ENCODE measurements around the gene ELFN1. TPM values are rescaled to one million over a fixed set of nuclear protein-coding genes. Genes with fewer than 3 reads are reported as not detected.

The ELFN1 gene
- total and polyA plus RNA-seq, 10 of the 15 experiments (the other 5 are each of a cell fraction or from before 2014, with no cell fraction given), result 0.04 TPM; not detected in 9

DNA sequence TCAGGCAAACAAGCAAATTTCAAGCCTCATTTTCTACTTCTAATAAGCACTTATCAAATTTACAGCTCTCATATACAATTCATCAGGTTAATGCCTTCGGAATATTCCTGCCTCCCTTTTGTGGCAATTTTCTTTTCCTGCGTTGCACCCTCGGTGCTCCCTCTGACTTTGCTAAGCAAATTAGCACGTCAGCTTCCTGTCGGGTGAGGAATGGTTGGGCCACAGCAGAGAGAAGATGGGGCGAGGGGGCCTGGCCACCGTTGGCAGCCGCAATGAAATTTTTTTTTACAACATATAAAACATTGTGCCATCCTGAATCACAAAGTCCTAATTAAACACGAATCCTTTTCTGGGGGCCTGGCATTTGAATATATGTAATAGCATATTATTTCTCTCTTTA is 28.1 kb downstream of the ELFN1 start:
- no TSS peak for BruUV-seq (replicated peaks)
- DNase-seq (ENCODE audit: low read depth, low spot score), result no peak
- Histone ChIP-seq H3K9ac (ENCODE audit: control insufficient read depth, insufficient read depth, low read length) (no peak overlapping the region), H3K4me1 (ENCODE audit: control insufficient read depth, insufficient read depth, low read length) (no peaks in the 10 kb centered on the region), H3K4me2 (ENCODE audit: control insufficient read depth, insufficient read depth) (no peak overlapping the region), H2AFZ (ENCODE audit: control insufficient read depth, low read depth, low read length) (no peak overlapping the region), H3K36me3 (ENCODE audit: control insufficient read depth in 2 of 2, insufficient read depth in 2 of 2, low read length in 1 of 2) (no peaks in the 10 kb centered on the region), H3K27ac (ENCODE audit: control insufficient read depth, insufficient read depth) (no peak overlapping the region), H3K4me3 (no peak overlapping the region), H4K20me1 (ENCODE audit: control insufficient read depth, insufficient read depth) (no peaks in the 10 kb centered on the region), H3K9me3 (replicated peaks; ENCODE audit: control insufficient read depth, insufficient read depth, low read length) (no peaks in the 10 kb centered on the region), H3K27me3 (replicated peaks in 1 of 2; ENCODE audit: control insufficient read depth in 2 of 2, insufficient read depth in 2 of 2, low read length in 1 of 2) (no peaks in the 10 kb centered on the region), H3K79me2 (ENCODE audit: control insufficient read depth, insufficient read depth, low read length) (no peaks in the 10 kb centered on the region)
- FAIRE-seq, result no peak
- RAD21 ChIA-PET (ENCODE audit: unreplicated experiment), result no interaction called here
- whole genome bisulfite sequencing (ENCODE audit: insufficient coverage, insufficient replicate concordance, low lambda C conversion rate, missing lambda C conversion rate), result 3% methylated on average over 9 of the region's 9 CpGs
- POLR2A ChIA-PET, result no interaction called here
- intact Hi-C loops (cut with micrococcal nuclease; ENCODE audit: unreplicated experiment) (no loop called here), in situ Hi-C loops (cut with MboI) (no loop called here)
- CTCF ChIA-PET, result interaction anchor here (0.6 kb wide), 1 partner anchor 641 kb away, joined by 3 read pairs; no protein-coding TSS in a partner anchor
- TF ChIP-seq NR2C1 (IDR thresholded peaks at IDR 0.05), result no peak
- no peak for TF ChIP-seq RELA (IDR thresholded peaks at IDR 0.05; ENCODE audit: borderline replicate concordance, partially characterized antibody)
- TF ChIP-seq RUNX3 (IDR thresholded peaks at IDR 0.05; ENCODE audit: low read length), result no peak
- no peak for TF ChIP-seq DPF2 (IDR thresholded peaks at IDR 0.05)
- no peak for TF ChIP-seq CBX3 (IDR thresholded peaks at IDR 0.05; ENCODE audit: borderline replicate concordance, low read depth)
- TF ChIP-seq STAT1 (conservative IDR thresholded peaks at IDR 0.05), result no peak
- TF ChIP-seq IKZF1 (conservative IDR thresholded peaks at IDR 0.05), result no peak
- SMC1A ChIA-PET (ENCODE audit: uncharacterized antibody, unreplicated experiment), result no interaction called here
- no peak for ATAC-seq

DNA sequence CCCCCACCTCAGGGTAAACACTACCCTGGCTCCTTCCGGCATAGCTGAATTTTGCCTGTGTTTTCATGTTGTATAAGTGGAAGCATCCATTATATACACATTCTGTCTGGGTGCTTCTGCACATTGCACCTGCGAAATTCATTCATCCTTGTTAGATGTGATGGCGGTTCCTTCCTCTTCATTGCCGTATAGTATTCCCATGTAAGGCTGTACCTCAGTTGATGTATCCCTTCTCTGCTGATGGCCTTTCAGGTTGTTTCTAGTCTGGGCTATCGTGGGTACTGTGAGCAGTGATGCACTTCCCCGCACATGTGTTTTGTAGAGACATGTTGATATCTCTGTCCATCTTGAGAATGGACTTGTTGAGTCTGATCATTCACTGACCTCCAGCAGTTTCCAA is 28.9 kb downstream of the ELFN1 start:
- no peaks in the 10 kb centered on the region for H3K4me1 ChIP-seq (ENCODE audit: control insufficient read depth, insufficient read depth, low read length)
- ChIA-PET RAD21 (ENCODE audit: unreplicated experiment) (no interaction called here), CTCF (no interaction called here), SMC1A (ENCODE audit: uncharacterized antibody, unreplicated experiment) (no interaction called here), POLR2A (no interaction called here)
- no peak overlapping the region for H3K4me2 ChIP-seq (ENCODE audit: control insufficient read depth, insufficient read depth)
- 68% methylated on average over 6 of the region's 6 CpGs for WGBS (ENCODE audit: insufficient coverage, insufficient replicate concordance, low lambda C conversion rate, missing lambda C conversion rate)
- no peak for ATAC-seq
- H3K4me3 ChIP-seq, result no peak overlapping the region
- in situ Hi-C loops (cut with MboI) (no loop called here), intact Hi-C loops (cut with micrococcal nuclease; ENCODE audit: unreplicated experiment) (no loop called here)
- TF ChIP-seq IKZF1 (conservative IDR thresholded peaks at IDR 0.05) (no peak), NBN (IDR thresholded peaks at IDR 0.05) (no peak), ZBED1 (IDR thresholded peaks at IDR 0.05; ENCODE audit: borderline replicate concordance) (no peak), RFX5 (IDR thresholded peaks at IDR 0.05; ENCODE audit: low read depth, low read length) (no peak)
- no TSS peak for BruUV-seq (replicated peaks)
- H2AFZ ChIP-seq (ENCODE audit: control insufficient read depth, low read depth, low read length), result no peak overlapping the region
- no peaks in the 10 kb centered on the region for H3K9me3 ChIP-seq (replicated peaks; ENCODE audit: control insufficient read depth, insufficient read depth, low read length)
- DNase-seq (ENCODE audit: low read depth, low spot score), result no peak
- FAIRE-seq, result no peak
- no peaks in the 10 kb centered on the region for H3K36me3 ChIP-seq (ENCODE audit: control insufficient read depth in 2 of 2, insufficient read depth in 2 of 2, low read length in 1 of 2)
- H3K27ac ChIP-seq (ENCODE audit: control insufficient read depth, insufficient read depth), result no peak overlapping the region
- no peaks in the 10 kb centered on the region for H3K79me2 ChIP-seq (ENCODE audit: control insufficient read depth, insufficient read depth, low read length)
- H3K27me3 ChIP-seq (replicated peaks in 1 of 2; ENCODE audit: control insufficient read depth in 2 of 2, insufficient read depth in 2 of 2, low read length in 1 of 2), result no peaks in the 10 kb centered on the region
- H3K9ac ChIP-seq (ENCODE audit: control insufficient read depth, insufficient read depth, low read length), result no peak overlapping the region
- H4K20me1 ChIP-seq (ENCODE audit: control insufficient read depth, insufficient read depth), result no peaks in the 10 kb centered on the region

Data from GM12878 (cell line).